ENCODE data around the gene GABPB1. TPM values are rescaled to one million over a fixed set of nuclear protein-coding genes. Genes with fewer than 3 reads are reported as not detected.

The GABPB1 gene
- total and polyA plus RNA-seq, 3 experiments from 2014 or later, result 22.5 to 46.5 (median 45.7) TPM

DNA sequence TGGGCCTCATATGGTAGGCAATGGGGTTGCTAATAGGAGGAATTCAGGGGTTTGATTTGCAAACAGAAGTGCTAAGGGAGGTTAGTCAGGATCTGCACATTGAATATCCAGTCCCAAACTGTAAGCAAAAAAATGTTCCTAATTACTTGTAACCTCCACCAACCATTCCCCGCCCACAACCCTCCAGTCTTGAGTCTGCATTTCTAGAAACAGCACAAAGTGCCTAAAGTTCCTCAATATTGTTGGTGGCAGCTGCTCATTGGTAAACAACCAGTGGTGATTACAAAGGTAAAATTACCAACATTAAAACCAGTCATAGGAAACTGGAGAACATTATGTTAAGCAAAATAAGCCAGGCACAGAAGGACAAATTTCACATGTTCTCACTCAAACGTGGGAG, 108.4 kb downstream of the GABPB1 start:
- Histone ChIP-seq H3K36me3 (ENCODE audit: insufficient read depth, low read length) (no peaks in the 10 kb centered on the region), H3K4me1 (ENCODE audit: insufficient read depth, low read length) (peaks cover 16% of the 10 kb centered on the region), H3K4me3 (ENCODE audit: low read length) (no peak overlapping the region), H3K27me3 (ENCODE audit: insufficient read depth, low read length, poor library complexity, severe bottlenecking) (no peaks in the 10 kb centered on the region), H3K27ac (ENCODE audit: low read depth, low read length) (no peak overlapping the region), H3K9me3 (ENCODE audit: low read length) (no peaks in the 10 kb centered on the region)
- H3K4me1 Mint-ChIP-seq, result peaks cover 23 to 30% (median 27%) of the 10 kb centered on the region in 3 donors
- ChIA-PET CTCF (no interaction called here), POLR2A (no interaction called here)
- no peak for DNase-seq
- H3K9me3 Mint-ChIP-seq, result no peaks in the 10 kb centered on the region
- peak overlapping the region in 2 of 7 donors; percentile 23 to 44 for H3K4me3 Mint-ChIP-seq
- peaks cover 0 to 2% (median 0%) of the 10 kb centered on the region in 3 donors for H3K36me3 Mint-ChIP-seq
- H3K27ac Mint-ChIP-seq, result peak overlapping the region in 4 of 8 donors; percentile 3 to 34 (median 14)
- H3K27me3 Mint-ChIP-seq, result no peaks in the 10 kb centered on the region

DNA sequence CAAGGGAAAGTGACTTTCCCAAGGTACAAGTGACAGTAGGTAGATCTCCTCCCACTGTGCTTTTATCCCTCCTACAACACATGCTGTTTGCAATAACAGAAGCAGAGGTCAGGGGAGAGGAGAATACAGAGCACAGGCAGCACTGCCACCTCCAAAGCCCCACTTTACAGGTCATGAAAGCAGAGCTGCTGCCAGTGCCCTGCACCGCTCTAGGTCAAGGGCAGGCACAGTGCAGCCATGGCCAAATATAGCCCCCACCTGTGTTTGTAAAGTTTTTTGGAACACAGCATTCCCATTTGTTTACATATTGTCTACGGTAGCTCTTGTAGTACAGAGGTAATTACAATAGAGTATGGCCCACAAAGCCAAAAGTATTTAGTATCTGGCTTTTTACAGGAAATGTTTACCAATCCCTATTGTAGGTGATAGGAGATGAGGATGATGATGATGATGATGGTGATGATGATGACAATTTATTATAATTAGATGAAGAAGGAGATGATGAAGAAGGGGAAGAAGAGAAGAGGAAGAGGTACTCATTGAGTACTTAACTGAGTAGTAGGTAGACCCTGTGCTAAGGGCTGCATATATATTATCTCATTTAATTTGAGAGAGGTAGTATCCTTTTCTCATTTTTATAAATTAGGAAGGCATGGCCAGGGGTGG, 109.9 kb downstream of the GABPB1 start:
- Histone ChIP-seq H3K4me3 (ENCODE audit: low read length) (no peak overlapping the region), H3K27ac (ENCODE audit: low read depth, low read length) (no peak overlapping the region), H3K4me1 (ENCODE audit: insufficient read depth, low read length) (peaks cover 16% of the 10 kb centered on the region), H3K9me3 (ENCODE audit: low read length) (no peaks in the 10 kb centered on the region), H3K36me3 (ENCODE audit: insufficient read depth, low read length) (no peaks in the 10 kb centered on the region), H3K27me3 (ENCODE audit: insufficient read depth, low read length, poor library complexity, severe bottlenecking) (no peaks in the 10 kb centered on the region)
- Mint-ChIP-seq H3K9me3 (no peaks in the 10 kb centered on the region), H3K27ac (peak overlapping the region in 1 of 8 donors; percentile 14), H3K4me1 (peaks cover 23 to 30% (median 27%) of the 10 kb centered on the region in 3 donors), H3K27me3 (no peaks in the 10 kb centered on the region), H3K36me3 (peaks cover 0 to 2% (median 0%) of the 10 kb centered on the region in 3 donors), H3K4me3 (no peak overlapping the region)
- DNase-seq, result no peak
- ChIA-PET CTCF (no interaction called here), POLR2A (no interaction called here)

GRCh38 chr15:50244153-50244552, 110.8 kb downstream of the GABPB1 start:
- H3K9me3 Mint-ChIP-seq, result no peaks in the 10 kb centered on the region
- Histone ChIP-seq H3K27me3 (ENCODE audit: insufficient read depth, low read length, poor library complexity, severe bottlenecking) (no peaks in the 10 kb centered on the region), H3K4me1 (ENCODE audit: insufficient read depth, low read length) (peaks cover 16% of the 10 kb centered on the region), H3K9me3 (ENCODE audit: low read length) (no peaks in the 10 kb centered on the region), H3K36me3 (ENCODE audit: insufficient read depth, low read length) (no peaks in the 10 kb centered on the region), H3K4me3 (ENCODE audit: low read length) (no peak overlapping the region), H3K27ac (ENCODE audit: low read depth, low read length) (no peak overlapping the region)
- H3K4me1 Mint-ChIP-seq, result peaks cover 21 to 24% (median 23%) of the 10 kb centered on the region in 3 donors
- H3K4me3 Mint-ChIP-seq, result no peak overlapping the region
- DNase-seq, result no peak
- H3K27me3 Mint-ChIP-seq, result no peaks in the 10 kb centered on the region
- CTCF ChIA-PET, result no interaction called here
- peaks cover 0 to 2% (median 0%) of the 10 kb centered on the region in 3 donors for H3K36me3 Mint-ChIP-seq
- no peak overlapping the region for H3K27ac Mint-ChIP-seq
- POLR2A ChIA-PET, result no interaction called here

DNA sequence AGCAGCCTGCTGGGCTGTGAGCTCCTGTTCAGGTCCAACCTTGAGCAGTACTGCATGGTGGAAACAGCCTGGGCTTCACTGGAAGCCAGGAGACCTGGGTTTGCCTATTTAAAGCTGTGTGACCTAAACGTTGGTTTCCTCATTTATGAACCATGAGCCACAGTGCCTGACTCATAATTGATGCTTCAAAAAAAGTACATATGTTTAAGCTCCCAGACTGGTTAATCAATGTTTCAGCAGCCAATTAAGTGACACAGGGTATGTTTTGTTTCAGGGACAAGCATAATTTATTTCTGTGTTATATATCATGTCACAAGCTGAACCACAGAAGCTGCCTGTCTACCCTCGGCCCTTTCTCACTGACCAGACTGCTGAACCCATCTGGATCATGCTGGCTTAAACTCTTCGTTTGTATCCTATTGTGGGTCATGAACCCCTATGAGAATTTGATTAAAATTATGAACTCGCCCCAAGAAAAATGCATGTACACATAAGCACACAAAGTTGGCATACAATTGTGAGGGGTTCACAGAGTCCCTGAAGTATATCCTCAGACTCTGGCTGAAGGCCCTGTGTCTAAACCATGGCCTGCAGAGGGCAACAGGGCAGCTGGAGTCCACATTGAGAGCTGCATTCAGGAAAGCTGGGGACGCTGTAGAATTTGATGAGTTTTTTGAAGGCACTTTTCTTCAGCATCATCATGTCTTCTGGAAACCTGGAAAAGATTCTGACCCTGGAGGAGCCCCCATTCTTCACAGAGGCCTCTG, 113.1 kb downstream of the GABPB1 start:
- no peak overlapping the region for H3K4me3 Mint-ChIP-seq
- POLR2A ChIA-PET, result no interaction called here

GRCh38 chr15:50238255-50238654, 116.7 kb downstream of the GABPB1 start:
- Histone ChIP-seq H3K36me3 (ENCODE audit: insufficient read depth, low read length) (no peaks in the 10 kb centered on the region), H3K27ac (ENCODE audit: low read depth, low read length) (no peak overlapping the region), H3K27me3 (ENCODE audit: insufficient read depth, low read length, poor library complexity, severe bottlenecking) (no peaks in the 10 kb centered on the region), H3K4me1 (ENCODE audit: insufficient read depth, low read length) (no peaks in the 10 kb centered on the region), H3K9me3 (ENCODE audit: low read length) (no peaks in the 10 kb centered on the region), H3K4me3 (ENCODE audit: low read length) (no peak overlapping the region)
- Mint-ChIP-seq H3K27me3 (no peaks in the 10 kb centered on the region), H3K4me3 (no peak overlapping the region), H3K36me3 (peaks cover 0 to 1% (median 0%) of the 10 kb centered on the region in 3 donors), H3K9me3 (no peaks in the 10 kb centered on the region), H3K4me1 (no peaks in the 10 kb centered on the region), H3K27ac (peak overlapping the region in 1 of 8 donors; percentile 57)
- ChIA-PET POLR2A (no interaction called here), CTCF (interaction anchor here (1.4 kb wide), 1 partner anchor 24 kb away, joined by 4 read pairs; no protein-coding TSS in a partner anchor)
- no peak for DNase-seq

More for the DNA sequence above, 113.1 kb downstream of the GABPB1 start:
- H3K4me3 ChIP-seq (ENCODE audit: low read length), result no peak overlapping the region
- CTCF ChIA-PET, result no interaction called here
- H3K4me1 ChIP-seq (ENCODE audit: insufficient read depth, low read length), result no peaks in the 10 kb centered on the region
- no peaks in the 10 kb centered on the region for H3K36me3 ChIP-seq (ENCODE audit: insufficient read depth, low read length)
- Mint-ChIP-seq H3K27me3 (no peaks in the 10 kb centered on the region), H3K36me3 (no peaks in the 10 kb centered on the region), H3K27ac (peak overlapping the region in 1 of 8 donors; percentile 12), H3K9me3 (no peaks in the 10 kb centered on the region), H3K4me1 (peaks cover 2 to 3% (median 2%) of the 10 kb centered on the region in 3 donors)
- H3K9me3 ChIP-seq (ENCODE audit: low read length), result no peaks in the 10 kb centered on the region
- H3K27me3 ChIP-seq (ENCODE audit: insufficient read depth, low read length, poor library complexity, severe bottlenecking), result no peaks in the 10 kb centered on the region
- DNase-seq, result no peak
- H3K27ac ChIP-seq (ENCODE audit: low read depth, low read length), result no peak overlapping the region

- H3K27me3 Mint-ChIP-seq, result no peaks in the 10 kb centered on the region
- CTCF ChIA-PET, result no interaction called here
Observed at GRCh38 chr15:50236433-50236832, 118.6 kb downstream of the GABPB1 start.

GRCh38 chr15:50235794-50236193, 119.2 kb downstream of the GABPB1 start:
- Histone ChIP-seq H3K4me1 (ENCODE audit: insufficient read depth, low read length) (no peaks in the 10 kb centered on the region), H3K27ac (ENCODE audit: low read depth, low read length) (no peak overlapping the region), H3K4me3 (ENCODE audit: low read length) (no peak overlapping the region), H3K27me3 (ENCODE audit: insufficient read depth, low read length, poor library complexity, severe bottlenecking) (no peaks in the 10 kb centered on the region), H3K36me3 (ENCODE audit: insufficient read depth, low read length) (no peaks in the 10 kb centered on the region), H3K9me3 (ENCODE audit: low read length) (no peaks in the 10 kb centered on the region)
- CTCF ChIA-PET, result no interaction called here
- H3K27ac Mint-ChIP-seq, result no peak overlapping the region
- H3K27me3 Mint-ChIP-seq, result no peaks in the 10 kb centered on the region
- no peak for DNase-seq
- peaks cover 0 to 1% (median 0%) of the 10 kb centered on the region in 3 donors for H3K36me3 Mint-ChIP-seq
- no peak overlapping the region for H3K4me3 Mint-ChIP-seq
- H3K4me1 Mint-ChIP-seq, result no peaks in the 10 kb centered on the region
- H3K9me3 Mint-ChIP-seq, result no peaks in the 10 kb centered on the region
- POLR2A ChIA-PET, result no interaction called here

More at GRCh38 chr15:50236433-50236832, 118.6 kb downstream of the GABPB1 start:
- H3K9me3 ChIP-seq (ENCODE audit: low read length), result no peaks in the 10 kb centered on the region
- no peaks in the 10 kb centered on the region for H3K27me3 ChIP-seq (ENCODE audit: insufficient read depth, low read length, poor library complexity, severe bottlenecking)
- Mint-ChIP-seq H3K27ac (no peak overlapping the region), H3K4me1 (no peaks in the 10 kb centered on the region), H3K36me3 (peaks cover 0 to 1% (median 0%) of the 10 kb centered on the region in 3 donors), H3K4me3 (no peak overlapping the region), H3K9me3 (no peaks in the 10 kb centered on the region)
- no peak for DNase-seq
- no peak overlapping the region for H3K4me3 ChIP-seq (ENCODE audit: low read length)
- POLR2A ChIA-PET, result no interaction called here
- H3K4me1 ChIP-seq (ENCODE audit: insufficient read depth, low read length), result no peaks in the 10 kb centered on the region
- no peak overlapping the region for H3K27ac ChIP-seq (ENCODE audit: low read depth, low read length)
- H3K36me3 ChIP-seq (ENCODE audit: insufficient read depth, low read length), result no peaks in the 10 kb centered on the region

DNA sequence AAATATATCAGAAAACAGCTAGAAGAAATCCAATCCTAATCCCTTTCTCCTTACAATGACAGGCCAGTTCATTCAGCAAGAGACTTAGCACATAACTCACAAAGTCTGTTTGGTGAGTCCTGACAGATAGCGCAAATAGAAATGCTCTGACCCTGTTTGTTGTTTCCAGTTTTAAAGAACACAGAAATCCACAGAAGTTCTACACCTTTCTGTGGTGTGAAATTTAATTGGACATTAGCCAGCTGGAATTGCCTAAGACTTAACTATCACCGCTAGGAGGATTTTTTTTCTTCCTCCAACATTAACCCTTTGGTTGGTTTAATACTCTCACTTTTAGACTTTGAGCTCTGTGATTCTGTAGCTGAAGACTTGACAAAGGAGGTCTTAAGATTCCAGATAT, 120.2 kb downstream of the GABPB1 start:
- H3K4me3 ChIP-seq (ENCODE audit: low read length), result no peak overlapping the region
- ChIA-PET POLR2A (no interaction called here), CTCF (no interaction called here)
- Mint-ChIP-seq H3K4me3 (no peak overlapping the region), H3K27ac (no peak overlapping the region), H3K4me1 (no peaks in the 10 kb centered on the region), H3K27me3 (no peaks in the 10 kb centered on the region), H3K9me3 (no peaks in the 10 kb centered on the region), H3K36me3 (peaks cover 0 to 1% (median 0%) of the 10 kb centered on the region in 3 donors)
- no peaks in the 10 kb centered on the region for H3K4me1 ChIP-seq (ENCODE audit: insufficient read depth, low read length)
- no peaks in the 10 kb centered on the region for H3K9me3 ChIP-seq (ENCODE audit: low read length)
- no peaks in the 10 kb centered on the region for H3K36me3 ChIP-seq (ENCODE audit: insufficient read depth, low read length)
- no peak overlapping the region for H3K27ac ChIP-seq (ENCODE audit: low read depth, low read length)
- H3K27me3 ChIP-seq (ENCODE audit: insufficient read depth, low read length, poor library complexity, severe bottlenecking), result no peaks in the 10 kb centered on the region
- no peak for DNase-seq
